AG10803 (cell line): ENCODE results near the gene CELA2B.

Experiments used
- DNase-seq: peaks from one replicate; pipeline ENCODE4 v3.0.0; 2010; ENCODE audit warnings: low read depth
- H3K4me3 ChIP-seq: 2 replicates; pipeline ENCODE4 v1.5.1; 2011; ENCODE audit warnings: mild to moderate bottlenecking, low read length, control low read depth
- TF ChIP-seq, protein P1 (sequence below): conservative IDR thresholded peaks from 2 replicates; pipeline ENCODE4 v1.5.1; 2011; ENCODE audit warnings: mild to moderate bottlenecking, low read length, control low read depth, inconsistent platforms

CELA2B gene

DNA sequence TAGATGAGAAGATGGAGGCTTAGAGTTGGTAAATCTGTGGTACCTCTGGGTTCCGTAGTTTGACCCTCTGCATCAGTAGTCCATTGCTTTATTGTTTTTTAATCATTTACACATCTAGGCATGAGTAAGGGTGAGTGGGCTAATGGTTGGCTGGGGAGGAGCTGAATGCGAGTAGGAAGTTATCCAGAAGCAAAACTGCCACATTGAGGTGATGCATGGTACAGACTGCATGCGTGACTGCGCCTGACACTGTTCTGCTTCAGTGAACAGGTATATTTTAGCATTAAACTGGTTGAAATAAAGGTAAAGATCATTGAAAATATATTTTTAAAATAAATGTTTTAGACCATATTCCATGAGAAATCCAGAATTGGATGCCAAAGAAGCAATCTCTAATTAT, 55.1 kb downstream of the CELA2B start:
- DNase-seq = no peak
- TF ChIP-seq, protein P1, sequence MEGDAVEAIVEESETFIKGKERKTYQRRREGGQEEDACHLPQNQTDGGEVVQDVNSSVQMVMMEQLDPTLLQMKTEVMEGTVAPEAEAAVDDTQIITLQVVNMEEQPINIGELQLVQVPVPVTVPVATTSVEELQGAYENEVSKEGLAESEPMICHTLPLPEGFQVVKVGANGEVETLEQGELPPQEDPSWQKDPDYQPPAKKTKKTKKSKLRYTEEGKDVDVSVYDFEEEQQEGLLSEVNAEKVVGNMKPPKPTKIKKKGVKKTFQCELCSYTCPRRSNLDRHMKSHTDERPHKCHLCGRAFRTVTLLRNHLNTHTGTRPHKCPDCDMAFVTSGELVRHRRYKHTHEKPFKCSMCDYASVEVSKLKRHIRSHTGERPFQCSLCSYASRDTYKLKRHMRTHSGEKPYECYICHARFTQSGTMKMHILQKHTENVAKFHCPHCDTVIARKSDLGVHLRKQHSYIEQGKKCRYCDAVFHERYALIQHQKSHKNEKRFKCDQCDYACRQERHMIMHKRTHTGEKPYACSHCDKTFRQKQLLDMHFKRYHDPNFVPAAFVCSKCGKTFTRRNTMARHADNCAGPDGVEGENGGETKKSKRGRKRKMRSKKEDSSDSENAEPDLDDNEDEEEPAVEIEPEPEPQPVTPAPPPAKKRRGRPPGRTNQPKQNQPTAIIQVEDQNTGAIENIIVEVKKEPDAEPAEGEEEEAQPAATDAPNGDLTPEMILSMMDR = no peak
- no peak overlapping the region for H3K4me3 ChIP-seq

DNA sequence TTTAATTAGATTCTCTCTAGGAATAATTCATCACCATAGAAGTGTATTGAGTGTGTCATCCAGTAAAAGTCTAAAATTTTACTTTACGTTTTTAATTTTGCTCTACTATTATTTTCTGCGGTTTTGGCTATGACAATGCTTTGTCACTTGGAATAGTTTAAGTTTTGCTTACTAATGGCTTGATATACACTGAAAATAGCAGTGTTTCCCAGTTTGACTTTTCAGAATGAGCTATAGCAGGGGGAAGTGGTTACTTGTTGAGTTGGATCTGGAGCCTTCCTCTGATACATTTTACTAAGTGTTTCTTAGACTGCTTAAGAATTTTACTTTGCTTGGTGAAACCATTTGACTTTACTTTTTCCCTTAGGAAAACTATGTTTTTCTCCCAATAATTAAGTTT, 55.8 kb downstream of the CELA2B start:
- TF ChIP-seq, protein P1 = no peak
- no peak for DNase-seq
- H3K4me3 ChIP-seq = no peak overlapping the region

DNA sequence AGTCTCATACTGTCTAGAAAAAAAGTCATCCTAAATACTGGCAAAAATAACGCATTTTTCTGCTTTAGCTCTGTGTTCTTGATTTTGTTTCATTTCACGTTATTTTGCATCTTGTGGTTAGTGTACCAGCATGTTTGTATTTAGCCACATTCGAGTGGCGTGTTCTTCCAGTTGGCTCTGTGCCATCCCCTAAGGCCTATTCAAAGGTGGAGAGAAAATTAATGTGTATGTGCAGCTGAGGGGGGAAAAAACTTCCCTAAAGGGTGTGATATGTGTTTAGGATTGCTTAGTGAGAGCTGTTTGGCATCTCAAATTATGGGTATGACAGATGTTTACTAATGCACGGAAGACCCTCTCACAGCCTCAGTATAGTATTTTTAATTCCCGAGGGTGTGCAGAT, 62.9 kb downstream of the CELA2B start:
- TF ChIP-seq, protein P1 = no peak
- no peak for DNase-seq
- no peak overlapping the region for H3K4me3 ChIP-seq

DNA sequence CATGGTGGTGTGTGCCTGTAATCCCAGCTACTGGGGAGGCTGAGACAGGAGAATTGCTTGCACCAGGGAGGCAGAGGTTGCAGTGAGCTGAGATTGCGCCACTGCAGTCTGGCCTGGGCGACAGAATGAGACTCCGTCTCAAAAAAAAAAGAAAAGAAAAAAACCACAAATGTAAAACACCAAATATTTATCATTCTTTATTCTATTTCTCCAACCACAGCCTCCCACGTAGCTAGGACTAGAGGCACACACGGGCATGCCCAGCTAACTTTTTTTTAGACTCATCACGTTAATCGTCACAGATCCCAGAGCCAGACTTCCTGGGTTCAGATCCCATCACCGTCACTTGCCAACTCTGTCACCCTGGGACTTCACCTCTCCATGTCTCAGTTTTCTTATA, 64.3 kb downstream of the CELA2B start:
- TF ChIP-seq, protein P1 = no peak
- H3K4me3 ChIP-seq = no peak overlapping the region
- peak; percentile 32 for DNase-seq
